HUES6 (cell line): ENCODE measurements around the gene RHCE.
"Not testable (repeated sequence)": the region's sequence is repeated elsewhere in the genome, so short reads cannot be mapped to it uniquely, and the experiment has no call there.

ENCODE experiments used
- H3K27ac ChIP-seq: 2 replicates; pipeline ENCODE4 v1.7.0; 2013; ENCODE audit warnings: low read depth, mild to moderate bottlenecking, low read length, inconsistent platforms
- H3K27me3 ChIP-seq: 2 replicates; pipeline ENCODE4 v1.6.1; 2013; ENCODE audit warnings: low read length; ENCODE audit not compliant: control insufficient read depth, insufficient read depth
- H3K36me3 ChIP-seq: 2 replicates; pipeline ENCODE4 v1.6.1; 2013; ENCODE audit warnings: low read length; ENCODE audit not compliant: control insufficient read depth, insufficient read depth
- H3K4me1 ChIP-seq: 2 replicates; pipeline ENCODE4 v1.6.1; 2013; ENCODE audit warnings: low read length; ENCODE audit not compliant: control insufficient read depth, insufficient read depth
- H3K4me3 ChIP-seq: 2 replicates; pipeline ENCODE4 v1.5.1; 2013; ENCODE audit warnings: low read depth, low read length
- H3K9ac ChIP-seq: one replicate; pipeline ENCODE4 v1.6.1; 2013; ENCODE audit warnings: mild to moderate bottlenecking, low read length
- H3K9me3 ChIP-seq: 2 replicates; pipeline ENCODE4 v1.6.1; 2013; ENCODE audit warnings: low read depth, low read length; ENCODE audit not compliant: control insufficient read depth, insufficient read depth

Gene RHCE

DNA sequence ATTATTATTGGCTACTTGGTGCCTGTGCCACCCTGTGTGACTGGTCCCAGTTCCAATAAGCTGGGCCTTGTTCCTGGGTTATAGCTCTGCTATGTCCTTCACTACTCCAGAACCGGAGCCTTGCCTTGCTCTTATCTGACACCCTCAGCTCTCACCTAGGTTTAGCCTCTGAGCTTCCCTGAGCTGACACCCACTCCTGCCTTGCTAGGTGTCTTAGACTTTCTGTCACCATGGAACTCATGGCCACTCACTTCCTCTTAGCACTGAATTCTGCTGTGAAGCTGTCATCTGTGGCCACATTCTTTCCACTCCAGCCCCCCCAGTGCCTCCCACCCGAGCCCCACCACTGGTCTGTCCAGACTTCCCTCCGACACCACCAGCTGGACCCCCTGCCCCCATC lies 30.9 kb downstream of the RHCE start:
- not testable (repeated sequence) for H3K9ac ChIP-seq, H3K36me3 ChIP-seq, H3K4me3 ChIP-seq, H3K27me3 ChIP-seq, H3K4me1 ChIP-seq, H3K9me3 ChIP-seq, H3K27ac ChIP-seq

DNA sequence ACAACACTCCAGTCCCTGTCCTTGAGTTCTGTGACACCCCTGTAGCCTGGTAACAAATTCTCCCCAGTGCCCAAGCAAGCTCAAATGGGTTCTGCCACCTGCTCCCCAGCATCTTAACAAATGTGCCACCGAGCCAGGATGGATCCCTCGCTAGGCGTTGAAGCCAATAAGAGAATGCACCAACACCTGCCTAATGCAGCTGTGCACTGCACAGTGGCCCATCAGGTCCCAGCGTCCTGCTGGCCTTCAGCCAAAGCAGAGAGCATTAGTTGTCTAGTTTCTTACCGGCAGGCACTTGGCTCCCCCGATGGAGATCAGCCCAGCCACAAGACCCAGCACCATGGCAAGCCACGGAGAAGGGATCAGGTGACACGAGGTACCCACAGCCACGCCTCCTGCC lies 31.9 kb downstream of the RHCE start:
- not testable (repeated sequence) for H3K4me3 ChIP-seq, H3K27ac ChIP-seq, H3K27me3 ChIP-seq, H3K9me3 ChIP-seq, H3K36me3 ChIP-seq, H3K9ac ChIP-seq, H3K4me1 ChIP-seq

DNA sequence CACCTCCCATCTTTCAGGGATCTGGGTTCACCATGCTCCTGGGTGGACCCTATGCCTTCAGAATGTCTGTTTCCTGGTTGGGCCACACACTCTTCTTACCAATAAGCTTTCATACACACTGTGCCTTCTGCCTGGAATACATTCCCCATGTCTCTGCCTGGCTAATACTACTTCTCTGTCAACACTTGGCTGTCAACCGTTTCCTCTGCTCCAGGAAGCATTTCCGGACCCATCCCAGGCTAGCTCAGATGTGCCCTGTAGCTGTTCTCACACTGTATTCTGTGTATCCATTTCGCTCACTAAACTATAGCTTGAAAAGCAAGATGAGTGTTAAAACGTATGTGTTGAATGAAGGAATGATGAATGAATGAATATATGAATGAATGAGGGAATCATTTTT lies 33.5 kb downstream of the RHCE start:
- H3K27ac ChIP-seq, H3K9me3 ChIP-seq: not testable (repeated sequence)

DNA sequence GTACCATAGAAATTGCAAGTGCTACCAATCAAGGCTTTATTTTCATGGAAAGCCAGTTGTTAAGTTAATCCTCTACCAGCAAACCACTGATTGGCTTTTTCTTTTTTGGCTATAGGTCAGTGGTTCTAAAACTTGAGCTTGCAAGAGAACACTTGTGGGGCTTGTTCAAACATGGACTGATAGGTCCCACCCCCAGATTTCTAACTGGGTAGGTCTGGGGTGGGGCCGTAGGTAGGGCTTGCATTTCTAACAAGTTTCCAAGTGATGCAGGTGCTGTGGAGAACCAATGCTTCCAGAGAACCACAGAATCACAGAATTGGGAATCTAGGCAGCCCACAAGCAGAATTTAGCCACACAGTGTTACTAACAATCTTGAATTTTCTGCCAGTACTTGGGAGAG lies 36.8 kb downstream of the RHCE start:
- not testable (repeated sequence) for H3K27ac ChIP-seq, H3K9me3 ChIP-seq, H3K36me3 ChIP-seq, H3K9ac ChIP-seq, H3K27me3 ChIP-seq, H3K4me1 ChIP-seq, H3K4me3 ChIP-seq

More for the DNA sequence above, 33.5 kb downstream of the RHCE start:
- not testable (repeated sequence) for H3K9ac ChIP-seq, H3K4me1 ChIP-seq, H3K4me3 ChIP-seq, H3K27me3 ChIP-seq, H3K36me3 ChIP-seq

DNA sequence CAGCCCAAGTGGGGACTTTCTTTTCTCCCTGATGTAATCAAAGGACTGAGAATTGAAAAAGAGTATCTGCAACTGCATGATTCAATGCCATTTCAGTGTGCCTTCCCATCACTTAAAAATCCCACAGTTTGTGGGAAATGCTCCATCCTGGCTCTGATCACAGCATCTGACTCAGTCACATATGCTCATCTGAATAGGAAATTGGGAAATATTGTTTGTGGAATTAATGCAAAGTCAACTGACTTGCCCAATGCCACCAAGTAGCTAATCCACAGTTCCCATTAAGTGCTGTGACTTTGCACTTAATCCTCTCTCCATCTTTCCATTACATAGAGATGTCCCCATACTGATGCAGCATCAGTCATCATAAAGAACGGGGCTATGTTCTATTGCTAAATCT lies 37.5 kb downstream of the RHCE start:
- not testable (repeated sequence) for H3K27me3 ChIP-seq, H3K9ac ChIP-seq, H3K27ac ChIP-seq, H3K9me3 ChIP-seq, H3K36me3 ChIP-seq, H3K4me1 ChIP-seq, H3K4me3 ChIP-seq

DNA sequence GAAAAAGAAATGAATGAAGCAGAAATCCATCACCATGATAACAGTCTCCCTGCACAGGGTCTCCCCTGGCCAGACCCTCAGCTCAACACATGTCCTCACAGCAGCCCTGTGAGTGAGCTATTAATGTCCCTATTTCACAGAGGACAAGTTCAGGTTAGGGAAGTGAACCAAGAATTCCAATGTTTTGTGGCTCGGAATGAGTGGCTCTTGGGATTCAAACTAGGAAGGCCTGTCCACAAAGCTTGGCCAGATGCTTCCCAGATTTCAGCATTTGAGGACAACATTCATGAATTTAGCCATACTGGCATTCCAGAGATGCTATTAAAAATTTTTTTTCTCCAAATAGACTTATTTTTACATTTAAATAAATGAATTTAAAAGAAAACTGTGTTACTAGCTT lies 38.1 kb downstream of the RHCE start:
- H3K4me1 ChIP-seq, H3K4me3 ChIP-seq, H3K27ac ChIP-seq, H3K9me3 ChIP-seq, H3K27me3 ChIP-seq, H3K36me3 ChIP-seq, H3K9ac ChIP-seq: not testable (repeated sequence)

DNA sequence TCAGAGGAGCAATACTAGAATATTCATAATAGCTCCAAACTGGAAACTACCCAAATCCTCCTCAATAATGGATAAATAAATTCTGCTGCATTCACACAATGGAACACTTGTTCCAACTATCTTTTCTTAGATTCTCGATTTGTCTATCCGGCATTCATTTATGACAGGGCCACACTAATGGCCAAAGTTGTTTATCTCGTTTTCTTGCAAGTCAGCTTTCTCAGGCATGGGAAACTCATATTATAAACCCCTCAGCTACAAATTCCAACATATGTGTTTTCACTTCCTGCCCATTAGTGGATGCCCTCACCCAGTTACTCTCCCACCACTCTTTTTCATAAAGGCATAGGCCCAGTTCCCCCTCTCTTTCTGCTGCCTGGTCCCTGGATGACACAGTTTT lies 42.3 kb downstream of the RHCE start:
- not testable (repeated sequence) for H3K27me3 ChIP-seq, H3K27ac ChIP-seq, H3K9me3 ChIP-seq, H3K4me1 ChIP-seq, H3K36me3 ChIP-seq, H3K4me3 ChIP-seq, H3K9ac ChIP-seq

DNA sequence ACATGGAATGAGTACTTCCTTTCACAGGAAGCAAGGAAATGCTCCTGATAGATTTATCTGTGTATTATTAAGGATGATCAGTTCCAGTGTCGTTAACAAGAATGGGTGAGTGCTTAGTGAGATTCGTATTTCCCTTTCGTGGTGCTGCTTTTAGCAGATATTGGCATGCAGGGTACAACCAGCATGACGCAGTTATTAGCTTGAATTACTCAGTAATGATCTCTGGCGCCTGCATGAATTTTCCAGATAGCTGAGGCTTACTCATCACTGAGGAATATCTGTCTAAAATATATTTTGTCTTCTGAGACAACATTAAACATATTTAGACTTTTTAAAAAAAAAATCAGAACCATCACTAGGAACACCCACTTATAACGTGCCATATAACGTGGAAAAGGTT lies 48.9 kb downstream of the RHCE start:
- H3K27me3 ChIP-seq, H3K4me1 ChIP-seq, H3K4me3 ChIP-seq, H3K27ac ChIP-seq, H3K9ac ChIP-seq, H3K36me3 ChIP-seq, H3K9me3 ChIP-seq: not testable (repeated sequence)

DNA sequence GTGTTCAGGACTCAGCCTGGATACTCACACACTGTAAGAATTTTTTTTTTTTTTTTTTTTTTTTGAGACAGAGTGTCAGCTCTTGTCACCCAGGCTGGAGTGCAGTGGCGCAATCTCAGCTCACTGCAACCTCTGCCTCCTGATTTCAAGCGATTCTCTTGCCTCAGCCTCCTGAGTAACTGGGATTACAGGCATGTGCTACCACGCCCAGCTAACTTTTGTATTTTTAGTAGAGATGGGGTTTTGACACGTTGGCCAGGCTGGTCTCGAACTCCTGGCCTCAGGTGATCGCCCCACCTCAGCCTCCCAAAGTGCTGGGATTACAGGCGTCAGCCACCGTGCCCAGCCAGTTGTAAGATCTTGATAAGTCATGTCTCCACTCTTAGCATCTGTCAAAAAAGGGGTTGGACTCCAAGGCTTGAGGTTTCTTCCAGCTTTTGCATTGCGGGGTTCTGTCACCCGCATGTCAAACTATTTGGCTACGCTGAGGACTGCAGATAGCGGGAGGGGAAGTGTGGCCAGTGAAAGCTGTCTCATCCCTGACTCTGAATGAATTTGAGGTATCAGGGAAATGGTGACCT lies 50.8 kb downstream of the RHCE start:
- not testable (repeated sequence) for H3K4me1 ChIP-seq, H3K36me3 ChIP-seq, H3K27ac ChIP-seq

DNA sequence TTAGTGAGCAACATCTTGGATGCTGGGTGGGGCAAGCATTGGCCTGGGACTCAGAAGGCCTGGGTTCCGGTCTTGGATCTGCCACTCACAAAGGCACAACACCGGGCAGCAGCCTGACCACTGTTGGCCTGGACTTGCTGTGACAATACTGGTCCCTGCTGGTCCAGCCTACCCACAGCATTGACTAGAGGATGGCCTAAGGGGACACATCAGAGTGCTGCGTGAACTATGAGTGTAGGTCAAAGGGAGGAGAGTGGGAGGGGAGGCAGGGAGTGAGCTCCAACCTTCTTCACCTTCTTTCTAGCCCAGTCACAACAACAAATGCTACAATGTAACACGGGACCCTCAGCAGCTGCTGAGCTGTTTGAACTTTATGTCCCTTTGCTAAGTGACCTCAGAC lies 51.4 kb downstream of the RHCE start:
- Histone ChIP-seq H3K27ac (no peak overlapping the region), H3K4me3 (no peak overlapping the region), H3K9ac (no peak overlapping the region), H3K9me3 (no peaks in the 10 kb centered on the region), H3K27me3 (no peaks in the 10 kb centered on the region), H3K4me1 (peaks cover 5% of the 10 kb centered on the region; the same call in 1 of the 2 replicates), H3K36me3 (no peaks in the 10 kb centered on the region)

More for the DNA sequence above, 50.8 kb downstream of the RHCE start:
- H3K9me3 ChIP-seq, H3K27me3 ChIP-seq, H3K9ac ChIP-seq, H3K4me3 ChIP-seq: not testable (repeated sequence)

DNA sequence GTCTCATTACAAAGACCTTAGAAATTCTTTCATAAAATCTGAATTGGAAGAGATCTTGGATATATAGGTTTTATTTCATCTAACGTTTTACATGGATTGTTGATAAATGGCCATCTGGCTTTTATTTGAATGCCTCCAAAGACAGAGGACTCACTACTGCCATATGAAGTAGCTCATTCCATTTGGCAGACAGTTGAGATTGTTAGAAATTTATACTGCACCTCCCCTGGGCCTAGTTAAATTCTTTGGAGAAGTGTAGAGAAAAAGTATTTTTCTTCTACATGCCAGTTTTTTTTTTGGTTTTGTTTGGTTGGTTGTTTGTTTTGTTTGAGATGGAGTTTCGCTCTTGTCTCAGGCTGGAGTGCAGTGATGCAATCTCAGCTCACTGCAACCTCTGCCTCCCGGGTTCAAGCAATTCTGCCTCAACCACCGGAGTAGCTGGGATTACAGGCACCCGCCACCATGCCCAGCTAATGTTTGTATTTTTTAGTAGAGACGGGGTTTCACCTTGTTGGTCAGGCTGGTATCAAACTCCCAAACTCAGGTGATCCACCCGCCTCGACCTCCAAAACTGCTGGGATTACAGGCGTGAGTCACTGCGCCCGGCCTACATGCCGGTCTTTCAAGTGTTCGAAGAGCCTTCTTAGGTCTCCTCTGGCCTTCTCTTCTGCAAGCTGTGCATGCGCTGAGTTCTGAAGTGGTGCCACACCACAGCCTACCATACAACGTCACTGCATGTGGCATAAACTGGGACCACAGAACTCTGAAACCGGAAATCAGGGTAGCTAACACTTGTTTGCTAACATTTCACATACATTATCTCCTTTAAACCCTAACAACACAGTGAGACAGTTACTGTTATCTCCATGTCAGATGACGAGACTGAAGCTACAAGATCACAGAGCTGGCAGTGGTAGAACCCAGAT lies 57.7 kb downstream of the RHCE start:
- H3K27ac ChIP-seq, H3K27me3 ChIP-seq, H3K9ac ChIP-seq, H3K4me1 ChIP-seq, H3K4me3 ChIP-seq, H3K9me3 ChIP-seq: not testable (repeated sequence)
- peaks cover 37% of the 10 kb centered on the region for H3K36me3 ChIP-seq
